HCT116 (cell line): Measurements from ENCODE around the gene MCRIP2. TPM values are rescaled to one million over a fixed set of nuclear protein-coding genes. Genes with fewer than 3 reads are reported as not detected.

Source experiments
- ATAC-seq: fragments of 200-7000 bp; cut with Tn5 transposase; 2 replicates; pipeline ENCODE4 v1.9.1; 2020; ENCODE audit warnings: mild to moderate bottlenecking, moderate library complexity
- BruUV-seq: library from RNA; stranded (reverse); fragments of 400-500 nt; replicated peaks from 2 replicates; lab custom pipeline; 2021; lab: Mats Ljungman, UMichigan
- CTCF ChIA-PET: fragments of 300-600 bp; sonication (Branson Sonifier 250); formaldehyde crosslinking; loops from one replicate; lab custom pipeline; 2021; ENCODE audit warnings: antibody characterized with exemption; lab: Charles Lee
- POLR2A ChIA-PET: fragments of 300-600, 350-600 bp; sonication (Branson Sonifier 250); formaldehyde crosslinking; loops from one replicate; lab custom pipeline; 2021; ENCODE audit warnings: antibody characterized with exemption; lab: Charles Lee
- RAD21 ChIA-PET, 2 experiments: fragments of 300-600 bp; sonication (Branson Sonifier 250); formaldehyde crosslinking; loops; one replicate each; lab custom pipeline; 2023; ENCODE audit warnings: low total read pairs in 2 of 2; ENCODE audit not compliant: uncharacterized antibody in 2 of 2, unreplicated experiment in 2 of 2, low non-redundant PET in 1 of 2; lab: Charles Lee
- DNase-seq: peaks from one replicate; pipeline ENCODE4 v3.0.0-alpha.2; 2010; ENCODE audit warnings: low read depth, low spot score
- H2AFZ ChIP-seq: fragments of 200-600 bp; shearing (Covaris generic), sonication (generic); 2 replicates; pipeline ENCODE4 v1.6.1; 2017; ENCODE audit warnings: low read depth, mixed run types, mixed read lengths, antibody characterized with exemption, low read length; ENCODE audit not compliant: poor library complexity, severe bottlenecking
- H3K27ac ChIP-seq: 2 replicates; pipeline ENCODE4 v1.5.1; 2012; ENCODE audit warnings: low read depth, low read length
- H3K27me3 ChIP-seq: fragments of 200-600 bp; sonication (generic); 2 replicates; pipeline ENCODE4 v1.6.1; 2016; ENCODE audit warnings: mixed run types, low read length, mixed read lengths; ENCODE audit not compliant: insufficient read depth
- H3K36me3 ChIP-seq, 2 experiments: fragments of 200-500 bp in 1 of 2; fragments of 200-600 bp in 1 of 2; sonication (Bioruptor generic) in 1 of 2; sonication (generic) in 1 of 2; 2 replicates each; pipeline versions ENCODE4 v1.5.1 to v1.6.1; 2014 to 2016; ENCODE audit warnings: low read length in 2 of 2, inconsistent platforms in 1 of 2, mixed read lengths in 1 of 2, mixed run types in 1 of 2; ENCODE audit not compliant: insufficient read depth in 2 of 2, control insufficient read depth in 1 of 2
- H3K4me1 ChIP-seq, 2 experiments: fragments of 200-600 bp in 1 of 2; sonication (generic) in 1 of 2; 2 replicates each; pipeline versions ENCODE4 v1.5.1 to v1.6.1; 2012 to 2017; ENCODE audit warnings: low read length in 2 of 2, inconsistent platforms in 1 of 2, mild to moderate bottlenecking in 1 of 2, mixed read lengths in 1 of 2, mixed run types in 1 of 2, moderate library complexity in 1 of 2; ENCODE audit not compliant: insufficient read depth in 2 of 2, control insufficient read depth in 1 of 2
- H3K4me2 ChIP-seq: fragments of 200-600 bp; sonication (generic); 2 replicates; pipeline ENCODE4 v1.6.1; 2017; ENCODE audit warnings: mixed run types, low read length, mixed read lengths
- H3K4me3 ChIP-seq, 2 experiments: fragments of 200-600 bp in 1 of 2; sonication (generic) in 1 of 2; replicated peaks in 1 of 2; 2 replicates each; pipeline ENCODE4 v1.5.1; 2011 to 2016; ENCODE audit warnings: low read length in 2 of 2, control low read depth in 1 of 2, low read depth in 1 of 2, mild to moderate bottlenecking in 1 of 2, mixed read lengths in 1 of 2, mixed run types in 1 of 2
- H3K79me2 ChIP-seq: fragments of 200-600 bp; sonication (generic); 2 replicates; pipeline ENCODE4 v1.6.1; 2017; ENCODE audit warnings: mild to moderate bottlenecking, mixed run types, low read length, moderate library complexity, mixed read lengths; ENCODE audit not compliant: insufficient read depth
- H3K9ac ChIP-seq: fragments of 200-600 bp; sonication (generic); 2 replicates; pipeline ENCODE4 v1.6.1; 2016; ENCODE audit warnings: low read length, mixed read lengths
- H3K9me2 ChIP-seq: fragments of 200-600 bp; sonication (generic), shearing (Covaris generic); 2 replicates; pipeline ENCODE4 v1.6.1; 2017; ENCODE audit warnings: mixed run types, mild to moderate bottlenecking, moderate library complexity; ENCODE audit not compliant: insufficient read depth
- H3K9me3 ChIP-seq, 2 experiments: fragments of 200-500 bp in 1 of 2; fragments of 200-600 bp in 1 of 2; sonication (Bioruptor generic) in 1 of 2; sonication (generic) in 1 of 2; 2 replicates each; pipeline ENCODE4 v1.6.1; 2014 to 2017; ENCODE audit warnings: low read length in 2 of 2, mixed read lengths in 2 of 2, inconsistent platforms in 1 of 2, low read depth in 1 of 2, mild to moderate bottlenecking in 1 of 2, mixed run types in 1 of 2, moderate library complexity in 1 of 2; ENCODE audit not compliant: control insufficient read depth in 1 of 2, insufficient read depth in 1 of 2
- H4K20me1 ChIP-seq: fragments of 200-600 bp; sonication (generic), shearing (Covaris generic); 2 replicates; pipeline ENCODE4 v1.6.1; 2017; ENCODE audit warnings: mixed run types, mild to moderate bottlenecking, moderate library complexity; ENCODE audit not compliant: insufficient read depth
- EGR1 ChIP-seq: IDR thresholded peaks from 2 replicates; pipeline ENCODE4 v1.6.1; 2012; ENCODE audit warnings: low read depth
- ELF1 ChIP-seq: IDR thresholded peaks from 2 replicates; pipeline ENCODE4 v1.6.1; 2012; ENCODE audit warnings: low read depth, borderline replicate concordance
- EZH2 ChIP-seq: fragments of 200-600 bp; sonication (generic); IDR thresholded peaks from 2 replicates; pipeline ENCODE4 v1.6.1; 2017; ENCODE audit warnings: antibody characterized with exemption, mixed run types
- JUND ChIP-seq: IDR thresholded peaks from 2 replicates; pipeline ENCODE4 v1.6.1; 2012
- RAD21 ChIP-seq: IDR thresholded peaks from 2 replicates; pipeline ENCODE4 v1.6.1; 2012; ENCODE audit warnings: low read depth, mild to moderate bottlenecking
- SP1 ChIP-seq: IDR thresholded peaks from 2 replicates; pipeline ENCODE4 v1.6.1; 2012; ENCODE audit warnings: low read depth
- intact Hi-C: fragments of 100-400 bp; cut with micrococcal nuclease; formaldehyde crosslinking; loops from 2 replicates; pipeline ENCODE4 v1.10.0; 2022
- total RNA-seq: library from RNA; stranded (reverse); gene quantifications from one replicate; pipeline ENCODE4 v1.2.1, GENCODE V29; 2021; ENCODE audit not compliant: unreplicated experiment
- TF ChIP-seq, protein P1 (sequence below), 3 experiments: fragments of 200-600 bp in 1 of 3; sonication (generic) in 1 of 3; IDR thresholded peaks in 2 of 3; conservative IDR thresholded peaks in 1 of 3; 2 replicates each; pipeline ENCODE4 v1.5.1; 2012 to 2017; ENCODE audit warnings: low read depth in 2 of 3, low read length in 2 of 3, antibody characterized with exemption in 1 of 3, borderline replicate concordance in 1 of 3, control low read depth in 1 of 3, mild to moderate bottlenecking in 1 of 3, mixed read lengths in 1 of 3, mixed run types in 1 of 3, moderate library complexity in 1 of 3; ENCODE audit not compliant: insufficient read depth in 1 of 3

MCRIP2 gene
- total RNA-seq, 1 experiment from 2014 or later = 34.9 TPM

DNA sequence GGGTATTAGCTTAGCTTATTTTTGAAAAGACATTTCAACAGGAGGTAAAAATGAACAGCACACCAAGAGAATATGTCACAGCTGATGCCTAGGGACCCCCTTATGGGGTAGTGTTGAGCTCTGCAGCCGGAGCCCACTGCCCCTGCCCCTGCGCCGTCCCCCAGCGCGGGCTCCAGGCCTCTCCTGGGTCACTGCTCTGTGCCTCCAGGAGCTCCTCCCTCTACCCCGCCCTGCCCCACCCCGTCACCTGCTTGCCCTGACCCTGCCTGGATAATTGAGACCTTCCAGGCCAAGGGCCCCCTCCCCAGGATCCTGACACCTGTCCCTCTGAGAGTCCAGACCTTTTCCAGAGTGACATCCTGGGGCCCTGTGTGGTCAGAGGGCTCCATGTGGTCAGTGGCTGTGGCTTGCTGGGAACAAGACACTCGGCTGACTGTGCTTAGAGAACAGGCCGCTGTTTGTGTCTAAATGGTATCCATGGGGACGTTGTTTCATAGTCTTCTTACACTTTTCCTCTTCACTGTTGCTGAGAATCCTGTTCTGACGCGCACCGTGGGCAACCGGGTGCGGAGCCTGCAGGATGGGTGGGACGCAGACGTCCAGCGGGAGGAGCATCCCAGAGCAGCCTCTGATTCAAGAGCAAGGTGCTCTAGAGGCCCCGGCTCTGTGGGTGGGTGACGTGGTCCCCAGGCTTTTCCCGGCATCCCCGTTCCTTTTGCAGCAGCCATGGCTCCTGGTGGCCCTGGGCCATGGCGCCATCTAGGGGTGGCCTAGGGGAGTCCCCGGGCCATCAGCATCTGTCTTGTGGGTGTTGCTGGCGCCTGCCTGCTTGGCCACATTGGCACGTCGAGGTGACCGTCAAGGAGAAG lies 30.9 kb upstream of the MCRIP2 start:
- POLR2A ChIA-PET = no interaction called here
- TF ChIP-seq SP1 (no peak), EZH2 (no peak), RAD21 (peak; percentile 46), JUND (no peak)
- TF ChIP-seq, protein P1, sequence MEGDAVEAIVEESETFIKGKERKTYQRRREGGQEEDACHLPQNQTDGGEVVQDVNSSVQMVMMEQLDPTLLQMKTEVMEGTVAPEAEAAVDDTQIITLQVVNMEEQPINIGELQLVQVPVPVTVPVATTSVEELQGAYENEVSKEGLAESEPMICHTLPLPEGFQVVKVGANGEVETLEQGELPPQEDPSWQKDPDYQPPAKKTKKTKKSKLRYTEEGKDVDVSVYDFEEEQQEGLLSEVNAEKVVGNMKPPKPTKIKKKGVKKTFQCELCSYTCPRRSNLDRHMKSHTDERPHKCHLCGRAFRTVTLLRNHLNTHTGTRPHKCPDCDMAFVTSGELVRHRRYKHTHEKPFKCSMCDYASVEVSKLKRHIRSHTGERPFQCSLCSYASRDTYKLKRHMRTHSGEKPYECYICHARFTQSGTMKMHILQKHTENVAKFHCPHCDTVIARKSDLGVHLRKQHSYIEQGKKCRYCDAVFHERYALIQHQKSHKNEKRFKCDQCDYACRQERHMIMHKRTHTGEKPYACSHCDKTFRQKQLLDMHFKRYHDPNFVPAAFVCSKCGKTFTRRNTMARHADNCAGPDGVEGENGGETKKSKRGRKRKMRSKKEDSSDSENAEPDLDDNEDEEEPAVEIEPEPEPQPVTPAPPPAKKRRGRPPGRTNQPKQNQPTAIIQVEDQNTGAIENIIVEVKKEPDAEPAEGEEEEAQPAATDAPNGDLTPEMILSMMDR (IDR thresholded peaks at IDR 0.05 in 2 of 3, conservative IDR thresholded peaks at IDR 0.05 in 1 of 3; ENCODE audit: borderline replicate concordance in 1 of 3, insufficient read depth in 1 of 3, low read depth in 2 of 3, low read length in 2 of 3) = peak; percentile 14 to 65 (median 50); a peak in 5 of 6 replicates
- H3K4me1 ChIP-seq = no peaks in the 10 kb centered on the region
- CTCF ChIA-PET = no interaction called here
- no peak overlapping the region for H3K4me2 ChIP-seq
- no TSS peak for BruUV-seq
- H3K9me2 ChIP-seq = no peaks in the 10 kb centered on the region
- ATAC-seq (peak; percentile 81), DNase-seq (no peak)
- no peaks in the 10 kb centered on the region for H3K36me3 ChIP-seq
- H3K9ac ChIP-seq = no peak overlapping the region
- H3K4me3 ChIP-seq = no peak overlapping the region
- no peak overlapping the region for H3K27ac ChIP-seq
- RAD21 ChIA-PET = no interaction called here
- H4K20me1 ChIP-seq = no peaks in the 10 kb centered on the region
- H3K79me2 ChIP-seq = peaks cover 6% of the 10 kb centered on the region; the same call in 1 of the 2 replicates
- intact Hi-C loops = no loop called here
- no peaks in the 10 kb centered on the region for H3K27me3 ChIP-seq
- H2AFZ ChIP-seq = no peak overlapping the region
- H3K9me3 ChIP-seq = no peaks in the 10 kb centered on the region

DNA sequence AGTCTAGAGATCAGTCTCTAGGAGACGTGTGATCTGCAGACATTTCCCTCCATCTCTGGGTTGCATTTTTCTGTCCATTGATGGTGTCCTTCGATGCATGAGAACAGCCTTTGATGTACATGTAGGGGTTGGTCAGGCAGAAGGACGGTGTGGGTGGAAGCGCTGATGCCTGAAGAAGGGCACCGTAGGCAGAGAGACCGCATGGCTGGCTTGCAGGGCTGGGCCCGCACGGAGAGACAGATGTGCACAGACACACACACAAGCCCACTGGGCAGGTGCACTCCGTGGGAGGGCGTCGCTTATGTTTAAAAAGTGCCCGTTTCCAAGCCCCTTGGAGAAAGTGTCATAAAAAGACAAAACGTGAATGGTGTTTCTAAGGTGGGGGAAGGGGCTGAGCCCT lies 26.5 kb upstream of the MCRIP2 start:
- RAD21 ChIA-PET = no interaction called here
- Histone ChIP-seq H3K79me2 (peaks cover 6% of the 10 kb centered on the region; the same call in 1 of the 2 replicates), H2AFZ (no peak overlapping the region), H3K27ac (no peak overlapping the region), H3K27me3 (no peaks in the 10 kb centered on the region), H3K4me1 (no peaks in the 10 kb centered on the region), H3K4me2 (no peak overlapping the region), H3K9me3 (no peaks in the 10 kb centered on the region), H3K36me3 (no peaks in the 10 kb centered on the region)
- DNase-seq (no peak), ATAC-seq (no peak)
- CTCF ChIA-PET = no interaction called here
- BruUV-seq = no TSS peak
- intact Hi-C loops = no loop called here
- TF ChIP-seq ELF1 (no peak), EGR1 (no peak)
- TF ChIP-seq, all 23 proteins: peak for 0
- H4K20me1 ChIP-seq = no peaks in the 10 kb centered on the region
- no peaks in the 10 kb centered on the region for H3K9me2 ChIP-seq
- no peak overlapping the region for H3K4me3 ChIP-seq
- POLR2A ChIA-PET = no interaction called here
- H3K9ac ChIP-seq = no peak overlapping the region
